HepG2 (cell line): Measurements from ENCODE around the gene CS. TPM values are rescaled to one million over a fixed set of nuclear protein-coding genes. Genes with fewer than 3 reads are reported as not detected.

Experiments
- ARID5B ChIP-seq: IDR thresholded peaks from 2 replicates; pipeline ENCODE4 v1.4.0; 2020; ENCODE audit warnings: mild to moderate bottlenecking, missing genetic modification reagents
- CEBPG ChIP-seq: IDR thresholded peaks from 2 replicates; pipeline ENCODE4 v1.6.1; 2016
- CHCHD3 ChIP-seq: sonication (generic); formaldehyde crosslinking; IDR thresholded peaks from 2 replicates; pipeline ENCODE4 v1.8.0; 2022; ENCODE audit warnings: mild to moderate bottlenecking, missing genetic modification reagents, moderate library complexity
- CSRNP1 ChIP-seq: sonication (generic); formaldehyde crosslinking; IDR thresholded peaks from 2 replicates; pipeline ENCODE4 v1.8.1; 2023; ENCODE audit warnings: mild to moderate bottlenecking, missing genetic modification reagents
- GPBP1L1 ChIP-seq: sonication (generic); formaldehyde crosslinking; IDR thresholded peaks from 2 replicates; pipeline ENCODE4 v1.5.0; 2020; ENCODE audit warnings: mild to moderate bottlenecking, missing genetic modification reagents
- HOXA9 ChIP-seq: sonication (generic); formaldehyde crosslinking; IDR thresholded peaks from 2 replicates; pipeline ENCODE4 v1.8.1; 2022; ENCODE audit warnings: missing genetic modification reagents, mild to moderate bottlenecking, moderate library complexity, borderline replicate concordance
- MEIS1 ChIP-seq: sonication (generic); formaldehyde crosslinking; IDR thresholded peaks from 2 replicates; pipeline ENCODE4 v1.9.0; 2021; ENCODE audit warnings: mild to moderate bottlenecking, missing genetic modification reagents, moderate library complexity, borderline replicate concordance
- MTERF4 ChIP-seq: sonication (generic); formaldehyde crosslinking; IDR thresholded peaks from 2 replicates; pipeline ENCODE4 v1.8.0; 2023; ENCODE audit warnings: mild to moderate bottlenecking, missing genetic modification reagents
- NONO ChIP-seq, 2 experiments: fragments of 450-650 bp in 1 of 2; sonication (generic) in 1 of 2; formaldehyde crosslinking in 1 of 2; IDR thresholded peaks in 1 of 2; conservative IDR thresholded peaks in 1 of 2; 2 replicates each; pipeline versions ENCODE4 v1.6.1 to v1.8.0; 2017 to 2022; ENCODE audit warnings: mild to moderate bottlenecking in 1 of 2, missing genetic modification reagents in 1 of 2, moderate library complexity in 1 of 2
- PHB2 ChIP-seq: fragments of 450-650 bp; IDR thresholded peaks from 2 replicates; pipeline ENCODE4 v1.6.1; 2018; ENCODE audit not compliant: partially characterized antibody
- SMARCC2 ChIP-seq: fragments of 450-650 bp; IDR thresholded peaks from 2 replicates; pipeline ENCODE4 v1.6.1; 2017; ENCODE audit warnings: antibody characterized with exemption, mild to moderate bottlenecking
- ZBTB3 ChIP-seq: sonication (generic); formaldehyde crosslinking; IDR thresholded peaks from 2 replicates; pipeline ENCODE4 v1.4.0; 2020; ENCODE audit warnings: low read depth, mild to moderate bottlenecking, moderate library complexity, missing genetic modification reagents, borderline replicate concordance
- ZFX ChIP-seq: sonication (generic); formaldehyde crosslinking; IDR thresholded peaks from 2 replicates; pipeline ENCODE4 v1.4.0; 2020; ENCODE audit warnings: mild to moderate bottlenecking, low read depth, missing genetic modification reagents, moderate library complexity
- ZMAT3 ChIP-seq: sonication (generic); formaldehyde crosslinking; conservative IDR thresholded peaks from 2 replicates; pipeline ENCODE4 v1.7.0; 2021; ENCODE audit warnings: missing genetic modification reagents
- ZNF34 ChIP-seq: sonication (generic); formaldehyde crosslinking; IDR thresholded peaks from 2 replicates; pipeline ENCODE4 v1.4.0; 2020; ENCODE audit warnings: mild to moderate bottlenecking, missing genetic modification reagents, borderline replicate concordance
- ZNF468 ChIP-seq: sonication (generic); formaldehyde crosslinking; IDR thresholded peaks from 2 replicates; pipeline ENCODE4 v1.8.0; 2022; ENCODE audit warnings: mild to moderate bottlenecking, moderate library complexity, missing genetic modification reagents
- ZNF691 ChIP-seq: sonication (generic); formaldehyde crosslinking; IDR thresholded peaks from 2 replicates; pipeline ENCODE4 v1.4.0; 2020; ENCODE audit warnings: missing genetic modification reagents, low read depth, mild to moderate bottlenecking, borderline replicate concordance
- polyA plus RNA-seq, 8 experiments: library from polyadenylated mRNA; depleted of rRNA in 3 of 8; stranded (reverse) in 7 of 8; unstranded in 1 of 8; fragments of >200 nt; fragmentation: Illumina TruSeq in 4 of 8; extraction: Trizol in 4 of 8; gene quantifications; 2 replicates each; pipeline versions ENCODE4 v1.2.1 to v1.2.3, GENCODE V29; 2011 to 2016; ENCODE audit warnings: low read depth in 4 of 8, missing spikeins in 1 of 8, mixed read lengths in 1 of 8; ENCODE audit not compliant: insufficient read depth in 1 of 8
- total RNA-seq, 5 experiments: library from RNA; depleted of rRNA; stranded (reverse); fragments of >200 nt; fragmentation: Illumina TruSeq; extraction: Trizol; gene quantifications; 2 replicates each; pipeline ENCODE4 v1.2.3, GENCODE V29; 2016; ENCODE audit warnings: low read depth in 1 of 5

Gene CS
- total and polyA plus RNA-seq, 2 of the 13 experiments (the other 11 are each of a cell fraction or from before 2014, with no cell fraction given), result 173 to 175 TPM

GRCh38 chr12:56221757-56222530 lies 78.2 kb downstream of the CS start, which contains the start of gene RNF41 (continued):
- no peak for TF ChIP-seq CSRNP1 (CRISPR knock-in tag)
- peak; percentile 84; the same call in 1 of the 2 replicates for TF ChIP-seq ZMAT3
- no peak for TF ChIP-seq ZNF468
- peak; percentile 53 for TF ChIP-seq CEBPG (CRISPR knock-in tag)
- TF ChIP-seq ZNF691 (CRISPR knock-in tag), result peak; percentile 84
- TF ChIP-seq ZBTB3, result 0 out of 2 replicates have a peak, but pooled peaks have one; percentile 60
- TF ChIP-seq ARID5B (CRISPR knock-in tag), result no peak; the same call in 1 of the 2 replicates
- no peak for TF ChIP-seq PHB2
- TF ChIP-seq ZFX, result peak; percentile 99
- TF ChIP-seq MEIS1 (CRISPR knock-in tag), result peak; percentile 85
- TF ChIP-seq ZNF34 (CRISPR knock-in tag), result no peak
- no peak for TF ChIP-seq SMARCC2
- no peak for TF ChIP-seq HOXA9 (CRISPR knock-in tag)
- no peak for TF ChIP-seq NONO (IDR thresholded peaks at IDR 0.05)
- peak; percentile 49; the same call in 1 of the 2 replicates for TF ChIP-seq NONO (CRISPR knock-in tag; conservative IDR thresholded peaks at IDR 0.05)
- TF ChIP-seq GPBP1L1 (CRISPR knock-in tag), result no peak
- 0 out of 2 replicates have a peak, but pooled peaks have one; percentile 41 for TF ChIP-seq MTERF4
- TF ChIP-seq CHCHD3 (CRISPR knock-in tag), result no peak
